SK-N-SH (cell line): ENCODE data around the gene FBLIM1. TPM values are rescaled to one million over a fixed set of nuclear protein-coding genes. Genes with fewer than 3 reads are reported as not detected.

Experiments
- CTCF ChIA-PET: fragments of 300-600, 350-600 bp; formaldehyde crosslinking; extraction: SDS; loops from one replicate; lab custom pipeline; 2021; lab: Yijun Ruan, JAX
- POLR2A ChIA-PET: fragments of 350-600 bp; sonication (Branson Sonifier 250); formaldehyde crosslinking; extraction: SDS; loops from one replicate; lab custom pipeline; 2020; ENCODE audit warnings: antibody characterized with exemption, inconsistent platforms; lab: Yijun Ruan, JAX
- DNase-seq: peaks from one replicate; pipeline ENCODE4 v3.0.0; 2012
- H2AFZ ChIP-seq: fragments of 200-600 bp; sonication (generic); 2 replicates; pipeline ENCODE4 v1.8.1; 2016; ENCODE audit warnings: antibody characterized with exemption, mild to moderate bottlenecking, low read depth
- H3F3A ChIP-seq: fragments of 200-600 bp; sonication (generic); replicated peaks from 2 replicates; pipeline ENCODE3; 2016; ENCODE audit warnings: antibody characterized with exemption, mild to moderate bottlenecking; ENCODE audit not compliant: insufficient read depth
- H3K27ac ChIP-seq, 2 experiments: fragments of 200-500 bp in 1 of 2; fragments of 200-600 bp in 1 of 2; sonication (Bioruptor generic) in 1 of 2; sonication (generic), shearing (Covaris generic) in 1 of 2; 2 replicates each; pipeline versions ENCODE4 v1.5.1 to v1.6.1; 2014 to 2016; ENCODE audit warnings: low read depth in 2 of 2, inconsistent platforms in 1 of 2, low read length in 1 of 2, mild to moderate bottlenecking in 1 of 2, mixed read lengths in 1 of 2
- H3K27me3 ChIP-seq: fragments of 200-600 bp; sonication (generic), shearing (Covaris generic); 2 replicates; pipeline ENCODE4 v1.6.1; 2016; ENCODE audit warnings: mixed run types; ENCODE audit not compliant: insufficient read depth
- H3K36me3 ChIP-seq, 2 experiments: fragments of 200-500 bp in 1 of 2; fragments of 200-600 bp in 1 of 2; sonication (Bioruptor generic) in 1 of 2; sonication (generic) in 1 of 2; replicated peaks in 1 of 2; 2 replicates each; pipeline versions ENCODE3 to v1.5.1; 2014 to 2016; ENCODE audit warnings: low read length in 1 of 2, mild to moderate bottlenecking in 1 of 2; ENCODE audit not compliant: insufficient read depth in 2 of 2, control insufficient read depth in 1 of 2
- H3K4me1 ChIP-seq, 2 experiments: fragments of 200-500 bp in 1 of 2; fragments of 200-600 bp in 1 of 2; sonication (Bioruptor generic) in 1 of 2; sonication (generic), shearing (Covaris generic) in 1 of 2; 2 replicates each; pipeline versions ENCODE4 v1.5.1 to v1.6.1; 2014 to 2016; ENCODE audit warnings: low read depth in 1 of 2, low read length in 1 of 2, mixed run types in 1 of 2; ENCODE audit not compliant: insufficient read depth in 2 of 2, control insufficient read depth in 1 of 2
- H3K4me2 ChIP-seq: fragments of 200-600 bp; sonication (generic), shearing (Covaris generic); 2 replicates; pipeline ENCODE4 v1.6.1; 2017; ENCODE audit warnings: mixed run types
- H3K4me3 ChIP-seq, 2 experiments: fragments of 200-500 bp in 1 of 2; fragments of 200-600 bp in 1 of 2; sonication (Bioruptor generic) in 1 of 2; sonication (generic), shearing (Covaris generic) in 1 of 2; 2 replicates each; pipeline versions ENCODE4 v1.5.1 to v1.8.1; 2014 to 2016; ENCODE audit warnings: low read depth in 2 of 2, inconsistent platforms in 1 of 2, low read length in 1 of 2, mild to moderate bottlenecking in 1 of 2, mixed read lengths in 1 of 2, moderate library complexity in 1 of 2
- H3K79me2 ChIP-seq: fragments of 200-600 bp; sonication (generic); 2 replicates; pipeline ENCODE4 v1.8.1; 2017; ENCODE audit warnings: mild to moderate bottlenecking; ENCODE audit not compliant: insufficient read depth
- H3K9ac ChIP-seq: fragments of 200-600 bp; sonication (generic); 2 replicates; pipeline ENCODE4 v1.6.1; 2017; ENCODE audit warnings: mixed run types
- H3K9me2 ChIP-seq: fragments of 200-600 bp; sonication (generic); 2 replicates; pipeline ENCODE4 v1.6.1; 2017; ENCODE audit warnings: mixed run types
- H3K9me3 ChIP-seq: fragments of 200-600 bp; sonication (generic); 2 replicates; pipeline ENCODE4 v1.6.1; 2017; ENCODE audit warnings: mixed run types, mild to moderate bottlenecking, moderate library complexity
- H4K20me1 ChIP-seq: fragments of 200-600 bp; sonication (generic); 2 replicates; pipeline ENCODE4 v1.6.1; 2017; ENCODE audit warnings: mild to moderate bottlenecking, mixed run types; ENCODE audit not compliant: insufficient read depth
- CHD2 ChIP-seq: fragments of 150-350 bp; IDR thresholded peaks from 2 replicates; pipeline ENCODE4 v1.6.1; 2018; ENCODE audit warnings: low read length; ENCODE audit not compliant: partially characterized antibody
- EP300 ChIP-seq, 2 experiments: IDR thresholded peaks; 2 replicates each; pipeline versions ENCODE4 v1.4.0 to v1.6.1; 2012; ENCODE audit warnings: borderline replicate concordance in 1 of 2, low read depth in 1 of 2, low read length in 1 of 2
- FOXM1 ChIP-seq: IDR thresholded peaks from 2 replicates; pipeline ENCODE4 v1.4.0; 2012; ENCODE audit warnings: low read depth, mild to moderate bottlenecking
- GABPA ChIP-seq: IDR thresholded peaks from 2 replicates; pipeline ENCODE4 v1.4.0; 2012; ENCODE audit warnings: low read depth, mild to moderate bottlenecking
- GATA2 ChIP-seq: sonication (generic); formaldehyde crosslinking; IDR thresholded peaks from 2 replicates; pipeline ENCODE4 v1.5.0; 2020; ENCODE audit warnings: mild to moderate bottlenecking, missing genetic modification reagents
- JUND ChIP-seq: IDR thresholded peaks from 2 replicates; pipeline ENCODE4 v1.4.0; 2012
- MXI1 ChIP-seq: IDR thresholded peaks from 2 replicates; pipeline ENCODE4 v1.6.1; 2012; ENCODE audit warnings: mild to moderate bottlenecking, low read depth, low read length, improper control_type of control experiment
- RAD21 ChIP-seq: IDR thresholded peaks from 2 replicates; pipeline ENCODE4 v1.6.1; 2012; ENCODE audit warnings: mild to moderate bottlenecking, low read length
- RCOR1 ChIP-seq: fragments of 150-350 bp; IDR thresholded peaks from 2 replicates; pipeline ENCODE4 v1.6.1; 2017; ENCODE audit warnings: antibody characterized with exemption, low read length
- RFX5 ChIP-seq: IDR thresholded peaks from 2 replicates; pipeline ENCODE4 v1.6.1; 2012; ENCODE audit warnings: mild to moderate bottlenecking, improper control_type of control experiment, low read length
- TEAD4 ChIP-seq: IDR thresholded peaks from 2 replicates; pipeline ENCODE4 v1.4.0; 2012; ENCODE audit warnings: mild to moderate bottlenecking, borderline replicate concordance; ENCODE audit not compliant: insufficient read depth
- WGBS: methylation state at CpG from one replicate; pipeline ENCODE4 v1.1.6; 2017; ENCODE audit warnings: low lambda C conversion rate; 5-methylcytosine and 5-hydroxymethylcytosine counted together
- polyA plus RNA-seq, 3 experiments: library from polyadenylated mRNA; depleted of rRNA; stranded (reverse); fragments of >200 nt; gene quantifications; 2 replicates each; pipeline ENCODE4 v1.2.3, GENCODE V29; 2012
- TF ChIP-seq, protein P1 (sequence below): fragments of 200-600 bp; sonication (generic); IDR thresholded peaks from 2 replicates; pipeline ENCODE4 v1.6.1; 2017; ENCODE audit warnings: antibody characterized with exemption, mild to moderate bottlenecking, moderate library complexity

FBLIM1 gene
- polyA plus RNA-seq, 1 of the 3 experiments (the other 2 are of a cell fraction): 89.8 TPM

DNA sequence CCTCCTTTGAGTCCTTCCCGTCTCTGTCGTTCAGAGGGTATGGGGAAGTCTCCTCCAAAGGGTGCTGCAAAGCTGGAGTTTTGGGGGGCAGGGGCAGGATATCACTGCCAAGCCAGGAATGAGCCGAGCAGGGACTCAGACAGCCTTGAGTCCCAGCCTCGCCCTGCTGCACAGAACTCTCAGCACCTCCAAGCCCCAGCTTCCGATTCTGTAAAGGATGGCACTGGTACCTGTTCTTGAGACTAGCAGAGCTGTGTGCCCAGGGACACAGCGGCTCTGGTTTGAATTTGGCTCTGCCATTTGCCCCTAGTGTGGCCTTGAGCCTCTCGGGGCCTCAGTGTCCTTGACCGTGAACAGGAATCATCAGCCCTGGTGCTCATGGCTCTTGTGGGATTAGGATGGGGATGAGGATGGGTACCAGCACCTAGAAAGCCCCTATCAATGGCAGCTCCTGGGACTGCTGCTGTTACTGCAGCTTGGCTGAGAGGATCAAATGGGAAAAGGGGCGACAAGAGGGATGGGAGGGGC is 1.5 kb upstream of the FBLIM1 start:
- Histone ChIP-seq H3K4me1 (peaks cover 28 to 44% of the 10 kb centered on the region in 2 experiments), H3K9me2 (no peaks in the 10 kb centered on the region), H3K27me3 (no peaks in the 10 kb centered on the region), H3K79me2 (peaks cover 34% of the 10 kb centered on the region), H3F3A (peaks cover 37% of the 10 kb centered on the region), H3K27ac (peak overlapping the region in 1 of 2 experiments; percentile 92; a peak in 2 of 4 replicates), H3K4me3 (peak overlapping the region in 1 of 2 experiments; percentile 82; a peak in 1 of 4 replicates), H4K20me1 (peaks cover 6% of the 10 kb centered on the region), H2AFZ (no peak overlapping the region), H3K36me3 (no peaks in the 10 kb centered on the region), H3K9ac (no peak overlapping the region), H3K9me3 (no peaks in the 10 kb centered on the region), H3K4me2 (no peak overlapping the region; the same call in 1 of the 2 replicates)
- TF ChIP-seq FOXM1 (no peak), RFX5 (no peak), EP300 (IDR thresholded peaks at IDR 0.05; ENCODE audit: borderline replicate concordance in 1 of 2, low read depth in 1 of 2, low read length in 1 of 2) (no peak), TEAD4 (no peak)
- DNase-seq: no peak
- WGBS: 97% methylated on average over 8 of the region's 9 CpGs
- CTCF ChIA-PET: interaction anchor here (1.8 to 2.6 kb wide), 2 partner anchors 16 to 35 kb away, joined by 6 to 12 read pairs; no protein-coding TSS in a partner anchor
- POLR2A ChIA-PET: interaction anchor here (0.6 to 1.3 kb wide), 4 partner anchors 19 to 273 kb away, joined by 3 to 5 read pairs (median 4); no protein-coding TSS in a partner anchor

DNA sequence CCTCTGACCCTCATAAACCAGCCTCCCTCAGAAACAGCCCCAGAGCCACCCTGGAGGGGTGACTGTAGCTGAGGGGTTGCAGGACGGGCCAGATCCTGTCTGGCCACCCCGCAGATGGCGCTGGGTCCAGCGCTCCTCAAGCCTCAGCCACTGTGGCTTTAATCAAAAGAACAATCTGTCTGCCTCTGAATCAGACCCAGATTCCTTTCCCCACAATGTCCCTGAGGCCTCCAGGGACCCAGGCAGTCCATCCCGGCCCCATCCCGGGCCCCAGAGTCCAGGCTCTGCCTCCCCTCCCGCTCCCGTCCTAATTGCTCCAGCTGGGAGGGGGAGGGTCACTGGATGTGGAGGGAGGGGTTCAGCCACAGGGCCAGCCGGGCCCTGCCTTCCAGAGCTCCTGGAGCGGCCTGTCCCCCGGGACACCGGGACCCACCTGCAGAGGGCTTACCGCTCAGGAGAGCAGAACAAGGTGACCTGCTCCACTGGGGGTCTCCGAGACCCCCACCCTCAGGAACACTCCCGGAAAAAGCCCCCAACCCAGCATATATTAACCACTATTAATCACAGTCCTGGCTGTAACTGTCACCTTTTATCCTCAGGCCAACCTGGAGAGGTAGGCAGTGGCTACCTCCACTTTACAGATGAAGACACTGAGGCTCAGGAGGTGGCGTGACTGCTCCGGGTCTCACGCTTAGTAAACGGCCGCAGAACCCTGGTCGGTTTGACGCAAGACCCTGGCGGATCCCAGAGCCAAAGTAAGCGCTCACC is 836 bp upstream of the FBLIM1 start:
- Histone ChIP-seq H3K36me3 (no peaks in the 10 kb centered on the region), H2AFZ (peak overlapping the region; percentile 68; the same call in 1 of the 2 replicates), H3K27ac (peak overlapping the region; percentile 20 to 92; a peak in 3 of 4 replicates), H3K79me2 (peaks cover 40% of the 10 kb centered on the region), H3K9me3 (no peaks in the 10 kb centered on the region), H3K4me2 (peak overlapping the region; percentile 88), H3K9me2 (no peaks in the 10 kb centered on the region), H4K20me1 (peaks cover 11% of the 10 kb centered on the region), H3F3A (peaks cover 42% of the 10 kb centered on the region), H3K27me3 (no peaks in the 10 kb centered on the region), H3K4me3 (peak overlapping the region; percentile 74 to 82; a peak in 3 of 4 replicates), H3K9ac (peak overlapping the region; percentile 97), H3K4me1 (peaks cover 28 to 47% of the 10 kb centered on the region in 2 experiments)
- POLR2A ChIA-PET: interaction anchor here (0.6 to 1.3 kb wide), 4 partner anchors 19 to 274 kb away, joined by 3 to 5 read pairs (median 4); no protein-coding TSS in a partner anchor
- DNase-seq: peak; percentile 90
- TF ChIP-seq, protein P1, sequence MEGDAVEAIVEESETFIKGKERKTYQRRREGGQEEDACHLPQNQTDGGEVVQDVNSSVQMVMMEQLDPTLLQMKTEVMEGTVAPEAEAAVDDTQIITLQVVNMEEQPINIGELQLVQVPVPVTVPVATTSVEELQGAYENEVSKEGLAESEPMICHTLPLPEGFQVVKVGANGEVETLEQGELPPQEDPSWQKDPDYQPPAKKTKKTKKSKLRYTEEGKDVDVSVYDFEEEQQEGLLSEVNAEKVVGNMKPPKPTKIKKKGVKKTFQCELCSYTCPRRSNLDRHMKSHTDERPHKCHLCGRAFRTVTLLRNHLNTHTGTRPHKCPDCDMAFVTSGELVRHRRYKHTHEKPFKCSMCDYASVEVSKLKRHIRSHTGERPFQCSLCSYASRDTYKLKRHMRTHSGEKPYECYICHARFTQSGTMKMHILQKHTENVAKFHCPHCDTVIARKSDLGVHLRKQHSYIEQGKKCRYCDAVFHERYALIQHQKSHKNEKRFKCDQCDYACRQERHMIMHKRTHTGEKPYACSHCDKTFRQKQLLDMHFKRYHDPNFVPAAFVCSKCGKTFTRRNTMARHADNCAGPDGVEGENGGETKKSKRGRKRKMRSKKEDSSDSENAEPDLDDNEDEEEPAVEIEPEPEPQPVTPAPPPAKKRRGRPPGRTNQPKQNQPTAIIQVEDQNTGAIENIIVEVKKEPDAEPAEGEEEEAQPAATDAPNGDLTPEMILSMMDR: 0 out of 2 replicates have a peak, but pooled peaks have one; percentile 7
- peak; percentile 88 for TF ChIP-seq GATA2 (CRISPR knock-in tag)
- TF ChIP-seq RCOR1: peak; percentile 44; the same call in 1 of the 2 replicates
- TF ChIP-seq RAD21: 0 out of 2 replicates have a peak, but pooled peaks have one; percentile 36
- TF ChIP-seq EP300 (IDR thresholded peaks at IDR 0.05; ENCODE audit: borderline replicate concordance in 1 of 2, low read depth in 1 of 2, low read length in 1 of 2): peak in 1 of 2 experiments; percentile 66; a peak in 2 of 4 replicates
- TF ChIP-seq MXI1: peak; percentile 32
- TF ChIP-seq GABPA: no peak
- no peak for TF ChIP-seq JUND
- TF ChIP-seq CHD2: peak; percentile 37
- 13% methylated on average over 14 of the region's 24 CpGs for WGBS
- CTCF ChIA-PET: interaction anchor here (1.8 to 2.6 kb wide), 2 partner anchors 16 to 34 kb away, joined by 6 to 12 read pairs; no protein-coding TSS in a partner anchor
